K562 (cell line): Measurements from ENCODE around the gene SUPT3H. TPM values are rescaled to one million over a fixed set of nuclear protein-coding genes. Genes with fewer than 3 reads are reported as not detected.
A peak's percentile ranks its signal among the peaks of the same experiment; 100 is the strongest.

ENCODE experiments used
- HOMEZ ChIP-seq: fragments of 250-450 bp; sonication (Bioruptor Pico); IDR thresholded peaks from 2 replicates; pipeline ENCODE4 v1.4.0; 2020; ENCODE audit warnings: mild to moderate bottlenecking, moderate library complexity
- MGA ChIP-seq: fragments of 450-650 bp; IDR thresholded peaks from 2 replicates; pipeline ENCODE4 v1.6.1; 2016; ENCODE audit warnings: mild to moderate bottlenecking, moderate library complexity
- polyA plus RNA-seq, 8 experiments: library from polyadenylated mRNA; depleted of rRNA in 4 of 8; stranded (reverse) in 5 of 8; unstranded in 3 of 8; fragments of >200 nt; fragmentation: Nextera tagmentation in 2 of 8; fragmentation: Illumina TruSeq in 1 of 8; extraction: Ambion mirVana in 2 of 8; extraction: Trizol in 1 of 8; gene quantifications; 2 replicates each; pipeline versions ENCODE4 v1.2.1 to v1.2.3, GENCODE V29; 2011 to 2014; ENCODE audit warnings: inconsistent platforms in 1 of 8, missing spikeins in 1 of 8
- total RNA-seq, 7 experiments: library from RNA; depleted of rRNA in 6 of 7; stranded (reverse); fragments of >200 nt in 6 of 7; fragmentation: Illumina TruSeq in 2 of 7; extraction: Trizol in 2 of 7; gene quantifications; 2 replicates each; pipeline versions ENCODE4 v1.2.1 to v1.2.3, GENCODE V29; 2011 to 2021; ENCODE audit warnings: low replicate concordance in 1 of 7

SUPT3H gene
- total and polyA plus RNA-seq, 9 of the 15 experiments (the other 6 are each of a cell fraction or from before 2014, with no cell fraction given) = 7.2 to 16.3 (median 11.9) TPM

GRCh38 chr6:44960898-44961297, 416.8 kb downstream of the SUPT3H start (continued):
- TF ChIP-seq MGA (0 out of 2 replicates have a peak, but pooled peaks have one; percentile 12), HOMEZ (CRISPR knock-in tag) (no peak)
- TF ChIP-seq, all 486 proteins: peak for 8
